Fibroblast of villous mesenchyme (primary cell): ENCODE measurements around the gene RPL32. TPM values are rescaled to one million over a fixed set of nuclear protein-coding genes. Genes with fewer than 3 reads are reported as not detected.

Experiments
- DNase-seq: peaks from one replicate; pipeline ENCODE4 v3.0.0-alpha.2; 2010; ENCODE audit warnings: low read depth
- H3K4me3 ChIP-seq: 2 replicates; pipeline ENCODE4 v1.5.1; 2011; ENCODE audit warnings: low read depth, mild to moderate bottlenecking, low read length
- total RNA-seq: library from RNA; depleted of rRNA; stranded (reverse); fragments of >200 nt; gene quantifications from 2 replicates; pipeline ENCODE4 v1.2.3, GENCODE V29; 2012
- TF ChIP-seq, protein P1 (sequence below): IDR thresholded peaks from 2 replicates; pipeline ENCODE4 v1.5.1; 2012; ENCODE audit warnings: low read depth, mild to moderate bottlenecking, low read length; ENCODE audit not compliant: insufficient read depth

Gene RPL32
- total RNA-seq, 1 donor, result 739 TPM

DNA sequence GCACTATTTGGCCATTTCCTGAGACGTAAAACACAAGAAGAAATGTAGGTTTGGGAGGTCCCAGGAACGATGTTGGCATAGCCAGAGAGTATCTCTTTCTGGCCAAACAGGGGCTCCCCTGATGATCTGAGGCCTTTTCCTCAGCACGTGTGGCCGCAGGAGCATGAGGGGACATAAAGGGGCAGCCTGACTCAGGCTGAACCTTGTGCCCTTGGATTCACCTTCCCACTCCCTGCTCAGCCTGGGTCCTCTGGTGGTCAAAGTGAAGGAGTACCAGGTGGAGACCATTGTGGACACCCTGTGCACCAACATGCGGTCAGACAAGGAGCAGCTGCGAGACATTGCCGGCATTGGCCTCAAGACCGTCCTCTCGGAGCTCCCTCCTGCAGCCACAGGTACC lies 34.3 kb downstream of the RPL32 start:
- TF ChIP-seq, protein P1, sequence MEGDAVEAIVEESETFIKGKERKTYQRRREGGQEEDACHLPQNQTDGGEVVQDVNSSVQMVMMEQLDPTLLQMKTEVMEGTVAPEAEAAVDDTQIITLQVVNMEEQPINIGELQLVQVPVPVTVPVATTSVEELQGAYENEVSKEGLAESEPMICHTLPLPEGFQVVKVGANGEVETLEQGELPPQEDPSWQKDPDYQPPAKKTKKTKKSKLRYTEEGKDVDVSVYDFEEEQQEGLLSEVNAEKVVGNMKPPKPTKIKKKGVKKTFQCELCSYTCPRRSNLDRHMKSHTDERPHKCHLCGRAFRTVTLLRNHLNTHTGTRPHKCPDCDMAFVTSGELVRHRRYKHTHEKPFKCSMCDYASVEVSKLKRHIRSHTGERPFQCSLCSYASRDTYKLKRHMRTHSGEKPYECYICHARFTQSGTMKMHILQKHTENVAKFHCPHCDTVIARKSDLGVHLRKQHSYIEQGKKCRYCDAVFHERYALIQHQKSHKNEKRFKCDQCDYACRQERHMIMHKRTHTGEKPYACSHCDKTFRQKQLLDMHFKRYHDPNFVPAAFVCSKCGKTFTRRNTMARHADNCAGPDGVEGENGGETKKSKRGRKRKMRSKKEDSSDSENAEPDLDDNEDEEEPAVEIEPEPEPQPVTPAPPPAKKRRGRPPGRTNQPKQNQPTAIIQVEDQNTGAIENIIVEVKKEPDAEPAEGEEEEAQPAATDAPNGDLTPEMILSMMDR, result no peak
- no peak for DNase-seq
- H3K4me3 ChIP-seq, result no peak overlapping the region

DNA sequence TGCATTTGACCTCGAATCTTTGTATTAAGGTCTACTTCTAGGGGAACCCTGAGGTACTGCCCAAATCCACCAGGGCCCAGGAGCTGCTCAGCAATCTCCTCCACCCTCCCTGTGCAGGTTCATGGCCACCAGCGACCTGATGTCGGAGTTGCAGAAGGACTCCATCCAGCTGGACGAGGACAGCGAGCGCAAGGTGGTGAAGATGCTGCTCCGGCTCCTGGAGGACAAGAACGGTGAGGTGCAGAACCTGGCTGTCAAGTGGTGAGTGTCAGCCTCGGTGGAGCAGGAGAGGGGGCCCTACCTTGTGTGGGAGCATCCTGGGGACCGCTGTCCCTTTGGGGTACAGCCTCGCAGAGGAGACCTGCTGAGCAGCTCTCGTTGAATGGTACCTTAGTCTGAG lies 38.0 kb downstream of the RPL32 start:
- TF ChIP-seq, protein P1, result no peak
- no peak for DNase-seq
- H3K4me3 ChIP-seq, result no peak overlapping the region

- no peak for DNase-seq
- TF ChIP-seq, protein P1, result no peak
- no peak overlapping the region for H3K4me3 ChIP-seq
Observed at GRCh38 chr3:12799525-12800440, 41.6 kb downstream of the RPL32 start.

- TF ChIP-seq, protein P1, result no peak
- no peak overlapping the region for H3K4me3 ChIP-seq
- no peak for DNase-seq
Observed at GRCh38 chr3:12798559-12799179, 42.7 kb downstream of the RPL32 start.

GRCh38 chr3:12797892-12798558 lies 43.3 kb downstream of the RPL32 start:
- TF ChIP-seq, protein P1, result no peak
- no peak for DNase-seq
- H3K4me3 ChIP-seq, result no peak overlapping the region

- TF ChIP-seq, protein P1, result no peak
- H3K4me3 ChIP-seq, result peak overlapping the region; percentile 67
- DNase-seq, result no peak
Observed at GRCh38 chr3:12797124-12797891, 44.1 kb downstream of the RPL32 start.
